HepG2 (cell line): ENCODE data around the gene MYL3. TPM values are rescaled to one million over a fixed set of nuclear protein-coding genes. Genes with fewer than 3 reads are reported as not detected.

Experiments
- ATAC-seq: fragments of 200-7000 bp; cut with Tn5 transposase; 3 replicates; pipeline ENCODE4 v1.9.1; 2020; ENCODE audit warnings: mild to moderate bottlenecking, moderate library complexity
- BruUV-seq: library from RNA; stranded (reverse); fragments of 400-500 nt; replicated peaks from 2 replicates; lab custom pipeline; 2021; lab: Mats Ljungman, UMichigan
- CTCF ChIA-PET: fragments of 300-600 bp; formaldehyde crosslinking; extraction: SDS; loops from one replicate; lab custom pipeline; 2021; ENCODE audit warnings: low total read pairs, inconsistent platforms, low intra/inter-chr PET ratio; lab: Yijun Ruan, JAX
- POLR2A ChIA-PET: fragments of 350-600 bp; sonication (Branson Sonifier 250); formaldehyde crosslinking; loops from one replicate; lab custom pipeline; 2020; ENCODE audit warnings: antibody characterized with exemption, inconsistent platforms; lab: Yijun Ruan, JAX
- DNase-seq: peaks from one replicate; pipeline ENCODE4 v3.0.0-alpha.2; 2015; ENCODE audit warnings: low spot score
- FAIRE-seq: peaks from 3 replicates; lab custom pipeline; 2011; peaks lifted over from hg19 to GRCh38; lab: Jason Lieb, UNC
- H2AFZ ChIP-seq: one replicate; pipeline ENCODE4 v1.6.1; 2011; ENCODE audit warnings: low read length, inconsistent platforms
- H3K27ac ChIP-seq: fragments of 300-600 bp; 3 replicates; pipeline ENCODE4 v1.8.0; 2011; ENCODE audit warnings: mixed run types, mild to moderate bottlenecking, mixed read lengths, low read length, inconsistent platforms; ENCODE audit not compliant: insufficient read depth; ENCODE audit errors: extremely low read length
- H3K27me3 ChIP-seq, 2 experiments: fragments of 200-600 bp in 1 of 2; 2 replicates in 1 of 2; 3 replicates in 1 of 2; pipeline versions ENCODE4 v1.6.0 to v1.8.0; 2011; ENCODE audit warnings: low read length in 2 of 2, mild to moderate bottlenecking in 2 of 2, moderate library complexity in 2 of 2, inconsistent platforms in 1 of 2; ENCODE audit not compliant: insufficient read depth in 2 of 2, control insufficient read depth in 1 of 2
- H3K36me3 ChIP-seq, 2 experiments: fragments of 200-600 bp in 1 of 2; replicated peaks in 1 of 2; 2 replicates in 1 of 2; 3 replicates in 1 of 2; pipeline versions ENCODE4 v1.5.1 to v1.8.0; 2011; ENCODE audit warnings: low read length in 2 of 2, inconsistent platforms in 1 of 2; ENCODE audit not compliant: insufficient read depth in 2 of 2, control insufficient read depth in 1 of 2
- H3K4me1 ChIP-seq: 2 replicates; pipeline ENCODE4 v1.5.1; 2012; ENCODE audit warnings: low read length, inconsistent platforms; ENCODE audit not compliant: insufficient read depth
- H3K4me2 ChIP-seq: 2 replicates; pipeline ENCODE4 v1.6.0; 2011; ENCODE audit warnings: low read depth, low read length, inconsistent platforms
- H3K4me3 ChIP-seq, 3 experiments: fragments of 200-600 bp in 1 of 3; sonication (generic), shearing (Covaris generic) in 1 of 3; replicated peaks in 1 of 3; 2 replicates each; pipeline ENCODE4 v1.5.1; 2011 to 2016; ENCODE audit warnings: low read length in 3 of 3, inconsistent platforms in 2 of 3, low read depth in 2 of 3, mild to moderate bottlenecking in 2 of 3, control low read depth in 1 of 3, mixed read lengths in 1 of 3; ENCODE audit not compliant: insufficient read depth in 1 of 3
- H3K79me2 ChIP-seq: one replicate; pipeline ENCODE4 v1.6.1; 2011; ENCODE audit warnings: low read length, inconsistent platforms; ENCODE audit not compliant: insufficient read depth
- H3K9ac ChIP-seq: 2 replicates; pipeline ENCODE4 v1.6.0; 2011; ENCODE audit warnings: mild to moderate bottlenecking, low read depth, low read length, inconsistent platforms; ENCODE audit not compliant: insufficient read depth
- H3K9me3 ChIP-seq: 2 replicates; pipeline ENCODE4 v1.5.1; 2012; ENCODE audit warnings: mild to moderate bottlenecking, low read length
- H4K20me1 ChIP-seq: 2 replicates; pipeline ENCODE4 v1.6.0; 2011; ENCODE audit warnings: inconsistent platforms, mild to moderate bottlenecking, low read length, moderate library complexity; ENCODE audit not compliant: insufficient read depth
- ARID2 ChIP-seq: sonication (generic); formaldehyde crosslinking; IDR thresholded peaks from 2 replicates; pipeline ENCODE4 v1.8.1; 2022; ENCODE audit warnings: mild to moderate bottlenecking, missing genetic modification reagents, borderline replicate concordance
- MEIS1 ChIP-seq: sonication (generic); formaldehyde crosslinking; IDR thresholded peaks from 2 replicates; pipeline ENCODE4 v1.9.0; 2021; ENCODE audit warnings: mild to moderate bottlenecking, missing genetic modification reagents, moderate library complexity, borderline replicate concordance
- PRMT3 ChIP-seq: sonication (generic); formaldehyde crosslinking; IDR thresholded peaks from 2 replicates; pipeline ENCODE4 v1.8.1; 2022; ENCODE audit warnings: low read depth, mild to moderate bottlenecking, moderate library complexity, missing genetic modification reagents, borderline replicate concordance
- SALL2 ChIP-seq: sonication (generic); formaldehyde crosslinking; IDR thresholded peaks from 2 replicates; pipeline ENCODE4 v1.8.1; 2023; ENCODE audit warnings: mild to moderate bottlenecking, missing genetic modification reagents, inconsistent platforms
- SATB2 ChIP-seq: sonication (generic); formaldehyde crosslinking; IDR thresholded peaks from 2 replicates; pipeline ENCODE4 v1.5.0; 2020; ENCODE audit warnings: missing genetic modification reagents
- SIN3A ChIP-seq: IDR thresholded peaks from 2 replicates; pipeline ENCODE4 v1.6.1; 2011; ENCODE audit warnings: low read depth, mild to moderate bottlenecking, control low read depth, low read length, borderline replicate concordance
- SIN3B ChIP-seq: fragments of 150-350 bp; IDR thresholded peaks from 2 replicates; pipeline ENCODE4 v1.6.1; 2014; ENCODE audit warnings: low read length
- SNRNP70 ChIP-seq: fragments of 200-400 bp; formaldehyde crosslinking; IDR thresholded peaks from 2 replicates; pipeline ENCODE4 v1.6.1; 2017; ENCODE audit warnings: mild to moderate bottlenecking, low read depth, low read length, moderate library complexity
- STAT6 ChIP-seq: sonication (generic); formaldehyde crosslinking; IDR thresholded peaks from 2 replicates; pipeline ENCODE4 v1.4.0; 2020; ENCODE audit warnings: missing genetic modification reagents, mild to moderate bottlenecking, borderline replicate concordance
- ZNF225 ChIP-seq: sonication (generic); formaldehyde crosslinking; IDR thresholded peaks from 2 replicates; pipeline ENCODE4 v1.4.0; 2020; ENCODE audit warnings: mild to moderate bottlenecking, missing genetic modification reagents
- ZNF503 ChIP-seq: sonication (generic); formaldehyde crosslinking; IDR thresholded peaks from 2 replicates; pipeline ENCODE4 v1.4.0; 2020; ENCODE audit warnings: missing genetic modification reagents
- ZNF615 ChIP-seq: sonication (generic); formaldehyde crosslinking; IDR thresholded peaks from 2 replicates; pipeline ENCODE4 v1.5.0; 2020; ENCODE audit warnings: mild to moderate bottlenecking, missing genetic modification reagents, borderline replicate concordance
- ZNF792 ChIP-seq: IDR thresholded peaks from 2 replicates; pipeline ENCODE4 v1.6.1; 2016
- WGBS: methylation state at CpG from one replicate; pipeline ENCODE4 v1.1.6; 2017; ENCODE audit warnings: low lambda C conversion rate; 5-methylcytosine and 5-hydroxymethylcytosine counted together
- in situ Hi-C: cut with HindIII; loops from 2 replicates; pipeline ENCODE4 v1.10.0; 2017; ENCODE audit warnings: low pct_unique_long_range_greater_than_20kb; ENCODE audit not compliant: extremely low pct_ligation_motif_present
- intact Hi-C: fragments of 100-400 bp; cut with micrococcal nuclease; formaldehyde crosslinking; loops from one replicate; pipeline ENCODE4 v1.10.0; 2022; ENCODE audit not compliant: unreplicated experiment
- polyA plus RNA-seq, 8 experiments: library from polyadenylated mRNA; depleted of rRNA in 3 of 8; stranded (reverse) in 7 of 8; unstranded in 1 of 8; fragments of >200 nt; fragmentation: Illumina TruSeq in 4 of 8; extraction: Trizol in 4 of 8; gene quantifications; 2 replicates each; pipeline versions ENCODE4 v1.2.1 to v1.2.3, GENCODE V29; 2011 to 2016; ENCODE audit warnings: low read depth in 4 of 8, missing spikeins in 1 of 8, mixed read lengths in 1 of 8; ENCODE audit not compliant: insufficient read depth in 1 of 8
- total RNA-seq, 5 experiments: library from RNA; depleted of rRNA; stranded (reverse); fragments of >200 nt; fragmentation: Illumina TruSeq; extraction: Trizol; gene quantifications; 2 replicates each; pipeline ENCODE4 v1.2.3, GENCODE V29; 2016; ENCODE audit warnings: low read depth in 1 of 5
- TF ChIP-seq, protein P1 (sequence below): sonication (generic); formaldehyde crosslinking; IDR thresholded peaks from 2 replicates; pipeline ENCODE4 v1.4.0; 2020; ENCODE audit warnings: missing genetic modification reagents
- TF ChIP-seq, protein P2 (sequence below): sonication (generic); formaldehyde crosslinking; IDR thresholded peaks from 2 replicates; pipeline ENCODE4 v1.4.0; 2020; ENCODE audit warnings: missing genetic modification reagents, mild to moderate bottlenecking, borderline replicate concordance

Gene MYL3
- total and polyA plus RNA-seq, 2 of the 13 experiments (the other 11 are each of a cell fraction or from before 2014, with no cell fraction given), result not detected

DNA sequence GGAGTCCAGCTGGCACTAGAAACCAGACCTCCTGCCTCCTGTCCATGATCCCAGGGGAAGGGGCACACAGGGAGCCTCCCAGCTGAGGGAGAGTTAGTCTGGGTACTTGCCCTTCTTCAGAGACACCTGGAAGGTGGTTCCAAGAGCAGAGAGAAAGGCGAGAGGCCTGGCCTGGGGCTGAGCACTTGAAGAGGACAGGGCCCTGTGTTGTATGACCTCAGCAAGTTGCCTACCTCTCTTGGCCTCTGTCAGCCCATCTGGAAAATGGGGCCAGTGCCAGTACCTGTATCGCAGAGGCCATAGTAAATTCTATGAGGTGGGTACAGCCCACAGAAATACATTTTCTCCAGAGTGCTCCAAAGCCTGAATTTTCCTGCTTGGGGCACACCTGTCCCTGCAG is 33.8 kb upstream of the MYL3 start:
- ChIA-PET CTCF (interaction anchor here (3.5 kb wide), 1 partner anchor 192 kb away, joined by 39 read pairs; no protein-coding TSS in a partner anchor), POLR2A (no interaction called here)
- Histone ChIP-seq H3K9me3 (no peaks in the 10 kb centered on the region), H3K79me2 (no peaks in the 10 kb centered on the region), H3K27ac (no peak overlapping the region), H4K20me1 (no peaks in the 10 kb centered on the region), H3K4me2 (no peak overlapping the region), H3K27me3 (peaks cover 2 to 24% of the 10 kb centered on the region in 2 experiments; a peak in 4 of 5 replicates), H3K9ac (no peak overlapping the region), H3K4me3 (no peak overlapping the region), H2AFZ (no peak overlapping the region), H3K36me3 (no peaks in the 10 kb centered on the region), H3K4me1 (peaks cover 9% of the 10 kb centered on the region)
- no peak for FAIRE-seq
- intact Hi-C loops (no loop called here), in situ Hi-C loops (no loop called here)
- no peak for DNase-seq
- ATAC-seq, result no peak
- 54% methylated on average over 2 of the region's 2 CpGs for WGBS
- no TSS peak for BruUV-seq
- TF ChIP-seq, protein P1, sequence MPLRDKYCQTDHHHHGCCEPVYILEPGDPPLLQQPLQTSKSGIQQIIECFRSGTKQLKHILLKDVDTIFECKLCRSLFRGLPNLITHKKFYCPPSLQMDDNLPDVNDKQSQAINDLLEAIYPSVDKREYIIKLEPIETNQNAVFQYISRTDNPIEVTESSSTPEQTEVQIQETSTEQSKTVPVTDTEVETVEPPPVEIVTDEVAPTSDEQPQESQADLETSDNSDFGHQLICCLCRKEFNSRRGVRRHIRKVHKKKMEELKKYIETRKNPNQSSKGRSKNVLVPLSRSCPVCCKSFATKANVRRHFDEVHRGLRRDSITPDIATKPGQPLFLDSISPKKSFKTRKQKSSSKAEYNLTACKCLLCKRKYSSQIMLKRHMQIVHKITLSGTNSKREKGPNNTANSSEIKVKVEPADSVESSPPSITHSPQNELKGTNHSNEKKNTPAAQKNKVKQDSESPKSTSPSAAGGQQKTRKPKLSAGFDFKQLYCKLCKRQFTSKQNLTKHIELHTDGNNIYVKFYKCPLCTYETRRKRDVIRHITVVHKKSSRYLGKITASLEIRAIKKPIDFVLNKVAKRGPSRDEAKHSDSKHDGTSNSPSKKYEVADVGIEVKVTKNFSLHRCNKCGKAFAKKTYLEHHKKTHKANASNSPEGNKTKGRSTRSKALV (CRISPR knock-in tag), result no peak
- no peak for TF ChIP-seq MEIS1 (CRISPR knock-in tag)
- TF ChIP-seq SALL2 (CRISPR knock-in tag), result no peak
- no peak for TF ChIP-seq ZNF503 (CRISPR knock-in tag)
- TF ChIP-seq SIN3B, result no peak
- TF ChIP-seq ZNF615 (CRISPR knock-in tag), result no peak
- TF ChIP-seq SIN3A, result no peak
- TF ChIP-seq SNRNP70, result no peak
- no peak for TF ChIP-seq PRMT3 (CRISPR knock-in tag)
- TF ChIP-seq SATB2 (CRISPR knock-in tag), result no peak
- TF ChIP-seq, protein P2, sequence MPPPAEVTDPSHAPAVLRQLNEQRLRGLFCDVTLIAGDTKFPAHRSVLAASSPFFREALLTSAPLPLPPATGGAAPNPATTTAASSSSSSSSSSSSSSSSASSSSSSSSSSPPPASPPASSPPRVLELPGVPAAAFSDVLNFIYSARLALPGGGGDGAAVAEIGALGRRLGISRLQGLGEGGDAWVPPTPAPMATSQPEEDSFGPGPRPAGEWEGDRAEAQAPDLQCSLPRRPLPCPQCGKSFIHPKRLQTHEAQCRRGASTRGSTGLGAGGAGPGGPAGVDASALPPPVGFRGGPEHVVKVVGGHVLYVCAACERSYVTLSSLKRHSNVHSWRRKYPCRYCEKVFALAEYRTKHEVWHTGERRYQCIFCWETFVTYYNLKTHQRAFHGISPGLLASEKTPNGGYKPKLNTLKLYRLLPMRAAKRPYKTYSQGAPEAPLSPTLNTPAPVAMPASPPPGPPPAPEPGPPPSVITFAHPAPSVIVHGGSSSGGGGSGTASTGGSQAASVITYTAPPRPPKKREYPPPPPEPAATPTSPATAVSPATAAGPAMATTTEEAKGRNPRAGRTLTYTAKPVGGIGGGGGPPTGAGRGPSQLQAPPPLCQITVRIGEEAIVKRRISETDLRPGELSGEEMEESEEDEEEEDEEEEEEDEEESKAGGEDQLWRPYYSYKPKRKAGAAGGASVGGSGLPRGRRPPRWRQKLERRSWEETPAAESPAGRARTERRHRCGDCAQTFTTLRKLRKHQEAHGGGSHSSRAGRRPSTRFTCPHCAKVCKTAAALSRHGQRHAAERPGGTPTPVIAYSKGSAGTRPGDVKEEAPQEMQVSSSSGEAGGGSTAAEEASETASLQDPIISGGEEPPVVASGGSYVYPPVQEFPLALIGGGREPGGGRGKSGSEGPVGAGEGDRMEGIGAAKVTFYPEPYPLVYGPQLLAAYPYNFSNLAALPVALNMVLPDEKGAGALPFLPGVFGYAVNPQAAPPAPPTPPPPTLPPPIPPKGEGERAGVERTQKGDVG (CRISPR knock-in tag), result no peak
- TF ChIP-seq ZNF792 (CRISPR knock-in tag), result no peak
- TF ChIP-seq STAT6 (CRISPR knock-in tag), result no peak
- TF ChIP-seq ARID2 (CRISPR knock-in tag), result no peak
- no peak for TF ChIP-seq ZNF225 (CRISPR knock-in tag)
